SK-N-SH (cell line): Measurements from ENCODE around the gene TP53I11. TPM values are rescaled to one million over a fixed set of nuclear protein-coding genes. Genes with fewer than 3 reads are reported as not detected.

ENCODE experiments used
- CTCF ChIA-PET: fragments of 300-600, 350-600 bp; formaldehyde crosslinking; extraction: SDS; loops from one replicate; lab custom pipeline; 2021; lab: Yijun Ruan, JAX
- POLR2A ChIA-PET: fragments of 350-600 bp; sonication (Branson Sonifier 250); formaldehyde crosslinking; extraction: SDS; loops from one replicate; lab custom pipeline; 2020; ENCODE audit warnings: antibody characterized with exemption, inconsistent platforms; lab: Yijun Ruan, JAX
- DNase-seq: peaks from one replicate; pipeline ENCODE4 v3.0.0; 2012
- H2AFZ ChIP-seq: fragments of 200-600 bp; sonication (generic); 2 replicates; pipeline ENCODE4 v1.8.1; 2016; ENCODE audit warnings: antibody characterized with exemption, mild to moderate bottlenecking, low read depth
- H3F3A ChIP-seq: fragments of 200-600 bp; sonication (generic); replicated peaks from 2 replicates; pipeline ENCODE3; 2016; ENCODE audit warnings: antibody characterized with exemption, mild to moderate bottlenecking; ENCODE audit not compliant: insufficient read depth
- H3K27ac ChIP-seq, 2 experiments: fragments of 200-500 bp in 1 of 2; fragments of 200-600 bp in 1 of 2; sonication (Bioruptor generic) in 1 of 2; sonication (generic), shearing (Covaris generic) in 1 of 2; 2 replicates each; pipeline versions ENCODE4 v1.5.1 to v1.6.1; 2014 to 2016; ENCODE audit warnings: low read depth in 2 of 2, inconsistent platforms in 1 of 2, low read length in 1 of 2, mild to moderate bottlenecking in 1 of 2, mixed read lengths in 1 of 2
- H3K27me3 ChIP-seq: fragments of 200-600 bp; sonication (generic), shearing (Covaris generic); 2 replicates; pipeline ENCODE4 v1.6.1; 2016; ENCODE audit warnings: mixed run types; ENCODE audit not compliant: insufficient read depth
- H3K36me3 ChIP-seq, 2 experiments: fragments of 200-500 bp in 1 of 2; fragments of 200-600 bp in 1 of 2; sonication (Bioruptor generic) in 1 of 2; sonication (generic) in 1 of 2; replicated peaks in 1 of 2; 2 replicates each; pipeline versions ENCODE3 to v1.5.1; 2014 to 2016; ENCODE audit warnings: low read length in 1 of 2, mild to moderate bottlenecking in 1 of 2; ENCODE audit not compliant: insufficient read depth in 2 of 2, control insufficient read depth in 1 of 2
- H3K4me1 ChIP-seq, 2 experiments: fragments of 200-500 bp in 1 of 2; fragments of 200-600 bp in 1 of 2; sonication (Bioruptor generic) in 1 of 2; sonication (generic), shearing (Covaris generic) in 1 of 2; 2 replicates each; pipeline versions ENCODE4 v1.5.1 to v1.6.1; 2014 to 2016; ENCODE audit warnings: low read depth in 1 of 2, low read length in 1 of 2, mixed run types in 1 of 2; ENCODE audit not compliant: insufficient read depth in 2 of 2, control insufficient read depth in 1 of 2
- H3K4me2 ChIP-seq: fragments of 200-600 bp; sonication (generic), shearing (Covaris generic); 2 replicates; pipeline ENCODE4 v1.6.1; 2017; ENCODE audit warnings: mixed run types
- H3K4me3 ChIP-seq, 2 experiments: fragments of 200-500 bp in 1 of 2; fragments of 200-600 bp in 1 of 2; sonication (Bioruptor generic) in 1 of 2; sonication (generic), shearing (Covaris generic) in 1 of 2; 2 replicates each; pipeline versions ENCODE4 v1.5.1 to v1.8.1; 2014 to 2016; ENCODE audit warnings: low read depth in 2 of 2, inconsistent platforms in 1 of 2, low read length in 1 of 2, mild to moderate bottlenecking in 1 of 2, mixed read lengths in 1 of 2, moderate library complexity in 1 of 2
- H3K79me2 ChIP-seq: fragments of 200-600 bp; sonication (generic); 2 replicates; pipeline ENCODE4 v1.8.1; 2017; ENCODE audit warnings: mild to moderate bottlenecking; ENCODE audit not compliant: insufficient read depth
- H3K9ac ChIP-seq: fragments of 200-600 bp; sonication (generic); 2 replicates; pipeline ENCODE4 v1.6.1; 2017; ENCODE audit warnings: mixed run types
- H3K9me2 ChIP-seq: fragments of 200-600 bp; sonication (generic); 2 replicates; pipeline ENCODE4 v1.6.1; 2017; ENCODE audit warnings: mixed run types
- H3K9me3 ChIP-seq: fragments of 200-600 bp; sonication (generic); 2 replicates; pipeline ENCODE4 v1.6.1; 2017; ENCODE audit warnings: mixed run types, mild to moderate bottlenecking, moderate library complexity
- H4K20me1 ChIP-seq: fragments of 200-600 bp; sonication (generic); 2 replicates; pipeline ENCODE4 v1.6.1; 2017; ENCODE audit warnings: mild to moderate bottlenecking, mixed run types; ENCODE audit not compliant: insufficient read depth
- GABPA ChIP-seq: IDR thresholded peaks from 2 replicates; pipeline ENCODE4 v1.4.0; 2012; ENCODE audit warnings: low read depth, mild to moderate bottlenecking
- GATA2 ChIP-seq: sonication (generic); formaldehyde crosslinking; IDR thresholded peaks from 2 replicates; pipeline ENCODE4 v1.5.0; 2020; ENCODE audit warnings: mild to moderate bottlenecking, missing genetic modification reagents
- IRF3 ChIP-seq: fragments of 150-350 bp; IDR thresholded peaks from 2 replicates; pipeline ENCODE4 v1.6.1; 2016; ENCODE audit warnings: mild to moderate bottlenecking, low read depth, low read length
- JUND ChIP-seq: IDR thresholded peaks from 2 replicates; pipeline ENCODE4 v1.4.0; 2012
- MAX ChIP-seq: IDR thresholded peaks from 2 replicates; pipeline ENCODE4 v1.4.0; 2012; ENCODE audit warnings: low read depth
- SIN3A ChIP-seq: IDR thresholded peaks from 2 replicates; pipeline ENCODE4 v1.6.1; 2012; ENCODE audit warnings: low read depth, mild to moderate bottlenecking, low read length, moderate library complexity, borderline replicate concordance
- TAF1 ChIP-seq: IDR thresholded peaks from 2 replicates; pipeline ENCODE4 v1.6.1; 2012; ENCODE audit warnings: low read depth, mild to moderate bottlenecking, low read length, moderate library complexity, borderline replicate concordance
- TCF12 ChIP-seq: IDR thresholded peaks from 2 replicates; pipeline ENCODE4 v1.4.0; 2012
- TEAD4 ChIP-seq: IDR thresholded peaks from 2 replicates; pipeline ENCODE4 v1.4.0; 2012; ENCODE audit warnings: mild to moderate bottlenecking, borderline replicate concordance; ENCODE audit not compliant: insufficient read depth
- ZBTB33 ChIP-seq: IDR thresholded peaks from 2 replicates; pipeline ENCODE4 v1.4.0; 2012; ENCODE audit warnings: low read depth, borderline replicate concordance
- WGBS: methylation state at CpG from one replicate; pipeline ENCODE4 v1.1.6; 2017; ENCODE audit warnings: low lambda C conversion rate; 5-methylcytosine and 5-hydroxymethylcytosine counted together
- polyA plus RNA-seq, 3 experiments: library from polyadenylated mRNA; depleted of rRNA; stranded (reverse); fragments of >200 nt; gene quantifications; 2 replicates each; pipeline ENCODE4 v1.2.3, GENCODE V29; 2012
- TF ChIP-seq, protein P1 (sequence below): IDR thresholded peaks from 2 replicates; pipeline ENCODE4 v1.4.0; 2012; ENCODE audit warnings: low read depth, borderline replicate concordance

Gene TP53I11
- polyA plus RNA-seq, 1 of the 3 experiments (the other 2 are of a cell fraction): 6.6 TPM

- Histone ChIP-seq H3K9me2 (no peaks in the 10 kb centered on the region), H3K79me2 (no peaks in the 10 kb centered on the region), H4K20me1 (no peaks in the 10 kb centered on the region), H3K9ac (no peak overlapping the region), H3F3A (no peaks in the 10 kb centered on the region), H3K27me3 (peaks cover 13% of the 10 kb centered on the region; the same call in 1 of the 2 replicates), H3K27ac (no peak overlapping the region), H3K4me2 (no peak overlapping the region), H3K4me1 (peaks cover 0 to 24% of the 10 kb centered on the region in 2 experiments; a peak in 2 of 4 replicates), H3K36me3 (no peaks in the 10 kb centered on the region), H2AFZ (no peak overlapping the region), H3K4me3 (no peak overlapping the region), H3K9me3 (no peaks in the 10 kb centered on the region)
- ChIA-PET CTCF (no interaction called here), POLR2A (no interaction called here)
- 28% methylated on average over 4 of the region's 4 CpGs for WGBS
- peak; percentile 56 for TF ChIP-seq GATA2
- no peak for TF ChIP-seq JUND
- TF ChIP-seq GABPA: no peak
- no peak for DNase-seq
Measured at GRCh38 chr11:44992774-44993173, 42.1 kb upstream of the TP53I11 start.

- no peak overlapping the region for H3K4me3 ChIP-seq
- ChIA-PET CTCF (interaction anchor here (1.1 to 1.5 kb wide), 2 partner anchors 15 to 118 kb away, joined by 3 to 4 read pairs; no protein-coding TSS in a partner anchor), POLR2A (no interaction called here)
- H3K4me2 ChIP-seq: no peak overlapping the region
- no peaks in the 10 kb centered on the region for H3K79me2 ChIP-seq
- no peaks in the 10 kb centered on the region for H3K36me3 ChIP-seq
- no peak overlapping the region for H2AFZ ChIP-seq
- H3K4me1 ChIP-seq: peaks cover 0 to 24% of the 10 kb centered on the region in 2 experiments; a peak in 2 of 4 replicates
- H3K9me2 ChIP-seq: no peaks in the 10 kb centered on the region
- no peaks in the 10 kb centered on the region for H3K9me3 ChIP-seq
- DNase-seq: no peak
- H3K9ac ChIP-seq: no peak overlapping the region
- 50% methylated on average over 3 of the region's 3 CpGs for WGBS
- no peak overlapping the region for H3K27ac ChIP-seq
- no peaks in the 10 kb centered on the region for H4K20me1 ChIP-seq
- no peaks in the 10 kb centered on the region for H3F3A ChIP-seq
- no peak for TF ChIP-seq TCF12
- TF ChIP-seq IRF3: no peak
- TF ChIP-seq GATA2: no peak
- TF ChIP-seq, protein P1, sequence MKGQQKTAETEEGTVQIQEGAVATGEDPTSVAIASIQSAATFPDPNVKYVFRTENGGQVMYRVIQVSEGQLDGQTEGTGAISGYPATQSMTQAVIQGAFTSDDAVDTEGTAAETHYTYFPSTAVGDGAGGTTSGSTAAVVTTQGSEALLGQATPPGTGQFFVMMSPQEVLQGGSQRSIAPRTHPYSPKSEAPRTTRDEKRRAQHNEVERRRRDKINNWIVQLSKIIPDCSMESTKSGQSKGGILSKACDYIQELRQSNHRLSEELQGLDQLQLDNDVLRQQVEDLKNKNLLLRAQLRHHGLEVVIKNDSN: no peak
- TF ChIP-seq TAF1: no peak
- no peak for TF ChIP-seq ZBTB33
- no peak for TF ChIP-seq SIN3A
- TF ChIP-seq MAX: no peak
- TF ChIP-seq TEAD4: no peak
- no peak for TF ChIP-seq GABPA
- no peak for TF ChIP-seq JUND
- peaks cover 13% of the 10 kb centered on the region for H3K27me3 ChIP-seq
Measured at GRCh38 chr11:44992181-44992582, 41.5 kb upstream of the TP53I11 start.
